Astrocyte of the hippocampus (primary cell): ENCODE data around the gene TEP1.
"Not testable (repeated sequence)": the region's sequence is repeated elsewhere in the genome, so short reads cannot be mapped to it uniquely, and the experiment has no call there.

Experiments used
- DNase-seq: peaks from one replicate; pipeline ENCODE4 v3.0.0; 2011; ENCODE audit warnings: low read depth, low spot score

TEP1 gene

DNA sequence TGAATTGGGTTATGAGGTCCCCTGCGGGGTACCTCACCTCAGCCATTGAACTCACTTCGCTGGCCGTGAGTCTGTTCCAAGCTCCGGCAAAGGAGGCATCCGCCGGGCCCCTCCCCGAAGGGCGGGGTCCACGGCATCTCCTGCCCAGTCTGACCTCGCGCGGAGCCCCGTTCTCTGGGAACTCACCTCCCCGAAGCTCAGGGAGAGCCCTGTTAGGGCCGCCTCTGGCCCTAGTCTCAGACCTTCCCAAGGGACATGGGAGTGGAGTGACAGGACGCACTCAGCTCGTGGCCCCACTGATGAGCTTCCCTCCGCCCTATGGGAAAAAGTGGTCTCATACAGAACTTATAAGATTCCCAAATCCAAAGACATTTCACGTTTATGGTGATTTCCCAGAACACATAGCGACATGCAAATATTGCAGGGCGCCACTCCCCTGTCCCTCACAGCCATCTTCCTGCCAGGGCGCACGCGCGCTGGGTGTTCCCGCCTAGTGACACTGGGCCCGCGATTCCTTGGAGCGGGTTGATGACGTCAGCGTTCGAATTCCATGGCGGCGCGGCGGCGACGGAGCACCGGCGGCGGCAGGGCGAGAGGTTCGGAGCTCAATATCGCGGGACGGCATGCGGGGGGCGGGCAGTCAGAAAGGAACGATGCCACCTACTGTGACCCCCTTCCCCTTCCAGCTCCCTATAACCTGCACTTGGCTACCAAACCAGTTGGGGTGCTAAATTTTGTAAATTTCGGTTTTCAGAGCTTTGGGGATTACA lies 70.0 kb downstream of the TEP1 start, which contains the start of gene PARP2:
Gene PARP2 (plus strand): TSS at position 544 of the 770 bp plus-strand sequence. CDS start 7 bp downstream, at position 551.
- DNase-seq = peak; percentile 100

DNA sequence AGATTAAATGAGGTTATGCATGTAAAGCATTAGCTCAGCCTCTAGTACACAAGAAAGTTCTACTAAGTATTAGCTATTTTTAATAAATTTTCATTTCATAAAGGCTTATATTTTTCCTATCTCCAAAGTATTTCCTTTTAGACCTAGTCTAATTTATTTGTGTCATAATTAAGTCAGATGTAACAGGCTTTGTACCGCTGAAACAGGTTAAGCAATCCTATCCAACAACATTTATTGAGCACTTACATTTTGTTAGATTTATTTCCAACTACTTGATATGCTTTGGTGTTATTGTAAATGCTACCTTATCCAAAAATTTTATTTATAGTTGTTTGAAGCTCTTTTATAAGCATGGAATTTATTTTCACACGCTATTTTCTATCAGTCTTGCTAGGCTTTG lies 71.7 kb downstream of the TEP1 start:
- no peak for DNase-seq

DNA sequence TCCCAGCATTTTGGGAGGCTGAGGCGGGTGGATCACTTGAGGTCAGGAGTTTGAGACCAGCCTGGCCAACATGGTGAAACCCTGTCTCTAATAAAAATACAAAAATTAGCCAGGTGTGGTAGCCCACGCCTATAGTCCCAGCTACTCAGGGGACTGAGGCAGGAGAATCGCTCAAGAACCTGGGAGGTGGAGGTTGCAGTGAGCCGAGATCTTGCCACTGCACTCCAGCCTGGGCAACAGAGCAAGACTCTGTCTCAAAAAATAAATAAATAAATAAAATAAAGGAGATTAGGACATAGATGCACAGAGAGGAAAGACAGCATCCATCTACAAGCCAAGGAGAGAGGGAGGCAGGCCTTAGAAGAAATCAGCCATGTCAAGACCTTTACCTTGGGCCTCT lies 72.3 kb downstream of the TEP1 start:
- DNase-seq = not testable (repeated sequence)

DNA sequence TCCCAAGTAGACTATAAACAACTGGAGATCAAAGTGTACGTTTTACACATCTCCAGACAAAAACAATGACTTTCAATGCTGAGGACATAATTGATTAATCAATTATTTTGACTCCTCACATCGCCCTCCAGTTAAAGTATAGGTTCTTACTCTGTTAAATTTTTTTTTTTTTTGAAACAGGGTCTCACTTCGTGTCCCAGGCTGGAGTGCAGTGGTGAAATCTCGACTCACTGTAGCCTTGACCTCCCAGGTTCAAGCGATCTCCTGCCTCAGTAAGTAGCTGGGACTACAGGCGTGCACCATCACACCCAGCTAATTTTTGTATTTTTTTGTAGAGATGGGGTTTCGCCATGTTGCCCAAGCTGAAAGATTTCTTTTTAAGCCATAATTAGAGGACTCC lies 79.3 kb downstream of the TEP1 start:
- DNase-seq = no peak

DNA sequence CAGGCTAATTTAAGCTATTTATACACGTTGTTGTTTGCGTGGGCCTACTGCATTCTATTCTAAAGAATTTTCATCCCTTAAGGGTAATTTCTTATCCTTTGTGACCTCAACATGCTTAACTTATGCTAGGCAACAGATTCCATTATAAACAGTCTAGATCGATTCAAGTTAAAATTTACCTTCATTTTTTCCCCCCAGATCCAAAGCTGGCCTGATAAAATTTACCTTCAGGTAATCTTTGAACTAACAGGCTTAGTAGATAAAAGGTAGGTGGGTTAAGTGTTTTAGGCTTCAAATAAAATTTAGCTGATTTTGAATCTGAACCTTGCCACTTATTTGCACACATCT lies 79.8 kb downstream of the TEP1 start:
- DNase-seq = no peak

DNA sequence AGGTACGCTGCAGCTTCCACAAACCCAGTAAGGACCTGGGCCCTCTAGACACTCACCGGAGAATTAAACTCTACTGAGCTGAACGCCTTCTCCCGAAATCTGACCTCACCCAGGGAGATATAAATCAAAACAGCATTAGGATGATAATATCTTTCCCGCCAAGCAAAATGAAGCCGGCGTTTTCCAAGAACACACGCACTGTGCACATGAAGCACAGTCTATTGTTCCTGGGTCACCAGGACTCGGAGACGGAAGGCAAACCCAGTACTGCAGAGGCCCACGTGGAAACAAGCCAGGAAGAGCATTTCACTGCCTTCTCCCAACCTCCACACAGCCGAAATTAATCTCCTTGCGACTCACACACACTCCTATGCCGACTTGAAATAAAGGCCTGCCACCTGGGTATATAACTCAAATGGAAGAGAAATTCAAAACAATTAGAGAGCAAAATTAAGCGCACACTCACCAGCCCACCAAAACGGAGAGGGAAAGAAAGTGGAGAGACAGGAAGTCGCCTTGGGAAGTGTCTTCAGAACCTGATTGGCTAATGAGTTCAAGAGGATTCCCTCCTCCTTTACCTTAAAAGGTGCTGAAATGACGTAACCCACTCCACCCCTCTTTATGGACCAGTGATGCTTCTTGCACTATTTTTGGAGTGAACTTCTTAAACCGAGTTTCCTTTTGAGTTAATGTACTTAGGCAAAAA lies 80.4 kb downstream of the TEP1 start, which contains the start of gene CCNB1IP1:
Gene CCNB1IP1 (minus strand): TSS at position 492 of the 706 bp plus-strand sequence. CDS start 16,756 bp downstream, outside the sequence.
- DNase-seq = peak; percentile 91

DNA sequence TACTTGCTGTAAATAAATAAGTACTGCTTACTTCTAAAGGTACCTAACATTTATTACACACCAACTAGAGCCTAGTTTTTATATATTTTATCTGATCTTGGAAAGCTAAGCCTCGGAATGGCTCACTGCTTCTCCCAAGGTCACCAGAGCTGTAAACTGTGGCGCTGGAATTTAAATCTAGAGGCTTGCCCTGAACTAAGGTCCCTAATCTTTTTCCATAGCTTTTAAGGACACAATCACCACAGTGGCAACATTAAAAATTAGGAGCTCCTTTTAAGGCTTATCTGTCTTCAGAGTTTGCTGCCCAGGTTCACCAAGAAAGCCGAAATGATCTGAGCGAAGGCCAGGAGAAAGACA lies 80.9 kb downstream of the TEP1 start:
- peak; percentile 32 for DNase-seq

DNA sequence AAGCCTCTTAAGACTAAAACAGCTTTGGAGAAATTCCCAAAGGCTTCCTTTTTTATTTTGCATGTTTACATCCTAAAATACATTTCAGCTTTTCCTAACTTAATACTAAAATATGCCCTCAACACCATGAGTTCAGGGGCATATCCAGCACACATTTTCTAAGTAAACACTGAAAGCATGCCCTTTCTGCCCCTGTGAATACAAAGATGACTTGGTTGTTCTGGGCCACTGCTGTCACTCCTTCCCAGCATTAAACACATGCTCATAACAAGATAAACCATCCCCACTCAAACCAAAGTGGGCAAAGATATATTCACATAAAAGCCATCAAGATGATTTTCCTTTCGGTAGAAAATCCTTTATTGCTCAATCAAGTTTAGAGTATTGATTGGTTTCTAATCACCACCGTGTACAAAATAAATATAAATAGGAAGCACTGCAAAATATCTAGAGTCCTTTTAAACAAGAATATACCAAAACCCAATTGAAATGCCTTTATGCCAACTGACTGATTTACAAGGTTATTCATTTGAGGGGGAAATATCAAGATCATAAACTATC lies 82.2 kb downstream of the TEP1 start:
- DNase-seq = no peak

DNA sequence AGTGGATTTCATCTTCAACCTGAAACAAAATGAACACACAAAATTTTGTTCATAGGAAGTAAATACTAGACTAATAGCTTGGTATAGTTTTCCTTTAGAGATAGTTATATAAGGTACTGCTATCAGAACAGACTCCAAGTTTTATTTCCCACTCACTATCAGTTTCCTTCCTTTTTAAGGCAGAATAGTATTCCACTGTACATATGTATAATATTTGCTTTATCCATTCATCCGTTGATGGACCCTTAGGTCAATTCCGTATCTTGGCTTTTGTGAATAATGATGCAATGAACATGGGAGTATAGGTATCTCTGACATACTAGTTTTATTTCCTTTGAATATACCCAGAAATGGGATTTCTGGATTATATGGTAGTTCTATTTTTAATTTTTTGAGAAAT lies 83.9 kb downstream of the TEP1 start:
- no peak for DNase-seq

DNA sequence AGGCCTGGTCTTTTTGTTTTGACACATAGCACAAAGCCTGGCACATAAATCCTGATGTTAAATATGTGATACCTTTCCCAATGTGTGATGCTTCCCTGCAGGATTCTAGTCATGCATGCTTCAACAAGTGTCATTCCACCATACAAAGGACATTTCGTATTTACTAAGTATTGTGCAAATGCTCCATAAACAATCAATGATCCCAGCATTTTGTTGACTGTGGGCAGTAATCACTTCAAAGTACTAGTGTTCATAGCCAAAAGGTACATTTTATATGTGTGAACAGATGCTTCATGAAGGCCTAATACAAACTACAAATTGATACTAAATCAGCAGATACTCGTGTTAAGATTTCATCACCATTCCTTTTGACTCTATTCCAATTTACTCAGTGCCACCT lies 84.6 kb downstream of the TEP1 start:
- DNase-seq = no peak

DNA sequence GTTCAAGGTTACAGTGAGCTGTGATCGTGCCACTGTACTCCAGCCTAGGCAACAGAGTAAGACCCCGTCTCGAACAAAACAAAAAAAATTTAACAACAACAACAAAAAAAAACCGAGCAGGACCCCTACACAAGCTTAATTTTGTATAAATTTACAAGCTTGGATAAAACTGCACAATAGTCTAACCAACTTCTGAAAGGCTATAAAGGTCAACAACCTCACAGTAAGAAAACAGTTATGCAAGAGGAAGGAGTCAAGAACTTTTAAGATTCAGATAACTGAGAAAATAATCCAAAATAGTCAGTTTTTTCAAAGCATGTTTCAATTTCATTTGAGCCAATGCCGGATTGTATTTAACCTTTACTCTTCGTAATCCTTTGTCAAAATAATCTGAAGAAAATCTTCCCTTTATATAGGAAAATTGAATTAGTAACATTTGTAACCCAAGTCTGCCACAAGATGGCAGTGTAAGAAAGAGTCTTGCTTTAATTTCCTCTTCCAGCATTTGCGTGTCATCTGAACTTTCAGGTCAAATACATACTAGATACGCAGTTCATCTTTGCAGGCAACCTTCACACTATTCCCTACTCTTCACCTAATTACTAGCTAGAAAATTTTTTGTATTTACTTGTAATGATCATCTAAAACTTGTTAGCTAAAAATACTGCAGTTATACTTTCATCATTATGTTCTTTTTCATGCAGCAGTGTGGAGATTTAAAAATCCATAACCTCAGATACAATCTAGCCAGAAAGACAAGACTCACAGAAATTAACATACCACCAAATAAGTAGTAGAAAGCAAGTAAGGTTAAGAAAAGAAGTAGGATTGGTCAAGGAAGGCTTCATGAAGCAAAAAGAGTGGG lies 86.1 kb downstream of the TEP1 start:
- peak; percentile 74 for DNase-seq

DNA sequence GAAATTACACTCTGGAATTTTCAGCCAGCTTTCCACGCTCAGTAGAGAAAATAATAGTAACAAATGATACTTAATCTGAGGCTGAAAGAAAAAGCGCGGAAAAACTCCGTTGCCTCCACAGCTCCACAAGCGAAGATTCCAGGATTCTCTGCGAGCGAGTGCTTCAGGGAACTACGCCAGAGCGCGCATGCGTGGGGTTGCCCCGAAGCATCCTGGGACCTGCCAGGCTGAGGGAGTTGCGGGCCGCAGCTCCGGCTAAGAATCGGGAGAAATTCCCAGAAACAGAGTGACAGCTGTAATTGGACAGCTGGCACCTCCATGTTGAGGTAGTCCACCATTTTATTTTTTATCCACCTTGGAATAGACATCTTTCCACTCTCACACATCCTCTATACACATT lies 95.6 kb downstream of the TEP1 start:
- DNase-seq = no peak
